K562 (cell line): ENCODE measurements around the gene LRP1. TPM values are rescaled to one million over a fixed set of nuclear protein-coding genes. Genes with fewer than 3 reads are reported as not detected.

Experiments
- ARNT ChIP-seq, 2 experiments: fragments of 450-650 bp; IDR thresholded peaks; 2 replicates each; pipeline ENCODE4 v1.6.1; 2016; ENCODE audit warnings: mild to moderate bottlenecking in 1 of 2
- BCL6 ChIP-seq: fragments of 250-450 bp; sonication (Bioruptor Pico); IDR thresholded peaks from 2 replicates; pipeline ENCODE4 v1.4.0; 2020
- CSDE1 ChIP-seq, 2 experiments: fragments of 450-650 bp; IDR thresholded peaks; 2 replicates each; pipeline ENCODE4 v1.6.1; 2016; ENCODE audit warnings: mild to moderate bottlenecking in 1 of 2
- HMG20B ChIP-seq: fragments of 250-450 bp; sonication (Bioruptor Pico); IDR thresholded peaks from 2 replicates; pipeline ENCODE4 v1.5.0; 2021; ENCODE audit warnings: mild to moderate bottlenecking
- L3MBTL2 ChIP-seq: fragments of 450-650 bp; IDR thresholded peaks from 2 replicates; pipeline ENCODE4 v1.6.1; 2016; ENCODE audit warnings: mild to moderate bottlenecking, moderate library complexity
- MED1 ChIP-seq: sonication (generic); formaldehyde crosslinking; IDR thresholded peaks from 2 replicates; pipeline ENCODE4 v1.8.1; 2023; ENCODE audit warnings: missing genetic modification reagents, borderline replicate concordance
- NFE2L1 ChIP-seq: fragments of 450-650 bp; IDR thresholded peaks from 2 replicates; pipeline ENCODE4 v1.6.1; 2016; ENCODE audit warnings: missing genetic modification characterization, low read depth, mild to moderate bottlenecking, missing compliant biosample characterization, moderate library complexity, borderline replicate concordance
- NRF1 ChIP-seq, 2 experiments: fragments of 450-650 bp; IDR thresholded peaks in 1 of 2; conservative IDR thresholded peaks in 1 of 2; 2 replicates each; pipeline ENCODE4 v1.6.1; 2014; ENCODE audit warnings: mild to moderate bottlenecking in 2 of 2
- TAF9B ChIP-seq: fragments of 450-650 bp; IDR thresholded peaks from 2 replicates; pipeline ENCODE4 v1.6.1; 2018; ENCODE audit warnings: mild to moderate bottlenecking; ENCODE audit not compliant: partially characterized antibody
- ZNF408 ChIP-seq: fragments of 250-450 bp; sonication (Bioruptor Pico); IDR thresholded peaks from 2 replicates; pipeline ENCODE4 v1.4.0; 2020; ENCODE audit warnings: low read depth, mild to moderate bottlenecking, moderate library complexity
- ZNF79 ChIP-seq: fragments of 250-450 bp; sonication (Bioruptor Pico); IDR thresholded peaks from 2 replicates; pipeline ENCODE4 v1.4.0; 2020; ENCODE audit warnings: low read depth, mild to moderate bottlenecking, moderate library complexity
- ZSCAN32 ChIP-seq: fragments of 450-650 bp; formaldehyde crosslinking; IDR thresholded peaks from 2 replicates; pipeline ENCODE4 v1.4.0; 2020; ENCODE audit warnings: mild to moderate bottlenecking, moderate library complexity
- polyA plus RNA-seq, 8 experiments: library from polyadenylated mRNA; depleted of rRNA in 4 of 8; stranded (reverse) in 5 of 8; unstranded in 3 of 8; fragments of >200 nt; fragmentation: Nextera tagmentation in 2 of 8; fragmentation: Illumina TruSeq in 1 of 8; extraction: Ambion mirVana in 2 of 8; extraction: Trizol in 1 of 8; gene quantifications; 2 replicates each; pipeline versions ENCODE4 v1.2.1 to v1.2.3, GENCODE V29; 2011 to 2014; ENCODE audit warnings: inconsistent platforms in 1 of 8, missing spikeins in 1 of 8
- total RNA-seq, 7 experiments: library from RNA; depleted of rRNA in 6 of 7; stranded (reverse); fragments of >200 nt in 6 of 7; fragmentation: Illumina TruSeq in 2 of 7; extraction: Trizol in 2 of 7; gene quantifications; 2 replicates each; pipeline versions ENCODE4 v1.2.1 to v1.2.3, GENCODE V29; 2011 to 2021; ENCODE audit warnings: low replicate concordance in 1 of 7
- TF ChIP-seq, protein P1 (sequence below): fragments of 250-450 bp; sonication (Bioruptor Pico); IDR thresholded peaks from 2 replicates; pipeline ENCODE4 v1.5.0; 2021; ENCODE audit warnings: mild to moderate bottlenecking, borderline replicate concordance
- TF ChIP-seq, protein P2 (sequence below): sonication (generic); formaldehyde crosslinking; IDR thresholded peaks from 2 replicates; pipeline ENCODE4 v1.8.1; 2023; ENCODE audit warnings: mild to moderate bottlenecking, missing genetic modification reagents
- TF ChIP-seq, protein P3 (sequence below): fragments of 250-450 bp; sonication (Bioruptor Pico); IDR thresholded peaks from 2 replicates; pipeline ENCODE4 v1.8.0; 2022; ENCODE audit warnings: inconsistent platforms, mild to moderate bottlenecking, moderate library complexity, borderline replicate concordance
- TF ChIP-seq, protein P4 (sequence below), 2 experiments: IDR thresholded peaks in 1 of 2; conservative IDR thresholded peaks in 1 of 2; 2 replicates each; pipeline ENCODE4 v1.6.1; 2016; ENCODE audit warnings: low read depth in 2 of 2, mild to moderate bottlenecking in 1 of 2, missing compliant biosample characterization in 1 of 2, missing genetic modification characterization in 1 of 2, moderate library complexity in 1 of 2
- TF ChIP-seq, protein P5 (sequence below): sonication (generic); formaldehyde crosslinking; IDR thresholded peaks from 2 replicates; pipeline ENCODE4 v1.8.0; 2022; ENCODE audit warnings: missing genetic modification reagents, mild to moderate bottlenecking, moderate library complexity, borderline replicate concordance

LRP1 gene
- total and polyA plus RNA-seq, 9 of the 15 experiments (the other 6 are each of a cell fraction or from before 2014, with no cell fraction given): 0.04 to 0.64 (median 0.19) TPM; not detected in 2

DNA sequence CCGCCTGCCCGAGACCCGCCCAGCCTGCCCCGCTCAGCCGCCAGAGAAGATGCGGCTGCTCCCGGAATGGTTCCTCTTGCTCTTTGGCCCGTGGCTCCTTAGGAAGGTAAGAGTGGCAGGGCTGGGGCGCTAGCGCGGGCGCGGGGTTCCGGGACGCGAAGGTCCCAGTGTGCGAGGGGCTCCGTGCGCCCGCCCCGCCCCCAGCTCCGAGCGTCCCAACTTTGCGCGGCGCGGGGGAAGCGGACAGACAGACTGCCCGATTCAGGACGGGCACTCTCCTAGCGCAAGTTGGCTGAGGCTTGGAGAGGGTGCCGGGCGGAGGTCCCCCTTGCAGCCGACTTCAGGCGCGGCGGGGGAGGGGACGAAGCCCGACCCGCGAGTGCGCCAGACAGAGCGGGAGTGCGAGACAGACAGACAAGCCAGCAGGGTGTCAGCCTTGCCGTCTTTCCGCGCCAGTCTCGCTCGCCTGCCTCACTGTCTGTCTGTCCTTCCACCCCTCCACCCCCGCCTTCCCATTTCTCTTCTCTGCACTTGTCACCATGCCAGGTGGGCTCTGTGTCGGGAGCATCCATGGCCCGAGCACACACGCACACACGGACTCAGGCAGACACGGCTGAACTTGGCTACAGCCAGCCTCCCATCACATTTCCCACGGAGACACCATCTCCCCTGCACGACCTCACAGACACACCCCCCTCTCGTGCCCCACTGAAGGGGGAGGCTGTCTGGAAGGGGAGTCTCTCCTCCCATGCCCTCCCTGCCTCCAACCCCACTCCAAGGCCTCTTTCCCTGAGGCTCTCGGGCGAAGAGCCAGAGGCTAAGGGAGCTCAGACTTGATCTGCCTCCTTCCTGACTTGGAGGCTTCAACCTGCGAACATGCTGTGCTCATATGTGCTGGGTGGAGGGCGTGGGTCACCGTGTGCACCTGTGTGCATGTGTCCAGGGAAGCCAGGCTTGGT is 88.9 kb downstream of the LRP1 start (continued):
- TF ChIP-seq, protein P1, sequence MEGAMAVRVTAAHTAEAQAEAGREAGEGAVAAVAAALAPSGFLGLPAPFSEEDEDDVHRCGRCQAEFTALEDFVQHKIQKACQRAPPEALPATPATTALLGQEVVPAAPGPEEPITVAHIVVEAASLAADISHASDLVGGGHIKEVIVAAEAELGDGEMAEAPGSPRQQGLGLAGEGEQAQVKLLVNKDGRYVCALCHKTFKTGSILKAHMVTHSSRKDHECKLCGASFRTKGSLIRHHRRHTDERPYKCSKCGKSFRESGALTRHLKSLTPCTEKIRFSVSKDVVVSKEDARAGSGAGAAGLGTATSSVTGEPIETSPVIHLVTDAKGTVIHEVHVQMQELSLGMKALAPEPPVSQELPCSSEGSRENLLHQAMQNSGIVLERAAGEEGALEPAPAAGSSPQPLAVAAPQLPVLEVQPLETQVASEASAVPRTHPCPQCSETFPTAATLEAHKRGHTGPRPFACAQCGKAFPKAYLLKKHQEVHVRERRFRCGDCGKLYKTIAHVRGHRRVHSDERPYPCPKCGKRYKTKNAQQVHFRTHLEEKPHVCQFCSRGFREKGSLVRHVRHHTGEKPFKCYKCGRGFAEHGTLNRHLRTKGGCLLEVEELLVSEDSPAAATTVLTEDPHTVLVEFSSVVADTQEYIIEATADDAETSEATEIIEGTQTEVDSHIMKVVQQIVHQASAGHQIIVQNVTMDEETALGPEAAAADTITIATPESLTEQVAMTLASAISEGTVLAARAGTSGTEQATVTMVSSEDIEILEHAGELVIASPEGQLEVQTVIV: no peak
- TF ChIP-seq BCL6: no peak
- no peak for TF ChIP-seq NFE2L1
- TF ChIP-seq, protein P2, sequence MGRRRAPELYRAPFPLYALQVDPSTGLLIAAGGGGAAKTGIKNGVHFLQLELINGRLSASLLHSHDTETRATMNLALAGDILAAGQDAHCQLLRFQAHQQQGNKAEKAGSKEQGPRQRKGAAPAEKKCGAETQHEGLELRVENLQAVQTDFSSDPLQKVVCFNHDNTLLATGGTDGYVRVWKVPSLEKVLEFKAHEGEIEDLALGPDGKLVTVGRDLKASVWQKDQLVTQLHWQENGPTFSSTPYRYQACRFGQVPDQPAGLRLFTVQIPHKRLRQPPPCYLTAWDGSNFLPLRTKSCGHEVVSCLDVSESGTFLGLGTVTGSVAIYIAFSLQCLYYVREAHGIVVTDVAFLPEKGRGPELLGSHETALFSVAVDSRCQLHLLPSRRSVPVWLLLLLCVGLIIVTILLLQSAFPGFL (CRISPR knock-in tag): no peak
- peak in 1 of 2 experiments; percentile 37; a peak in 1 of 4 replicates for TF ChIP-seq NRF1 (conservative IDR thresholded peaks at IDR 0.05 in 1 of 2, IDR thresholded peaks at IDR 0.05 in 1 of 2)
- no peak for TF ChIP-seq ARNT (IDR thresholded peaks at IDR 0.05)
- no peak for TF ChIP-seq ZNF408
- no peak for TF ChIP-seq L3MBTL2
- TF ChIP-seq TAF9B: no peak
- TF ChIP-seq, protein P3, sequence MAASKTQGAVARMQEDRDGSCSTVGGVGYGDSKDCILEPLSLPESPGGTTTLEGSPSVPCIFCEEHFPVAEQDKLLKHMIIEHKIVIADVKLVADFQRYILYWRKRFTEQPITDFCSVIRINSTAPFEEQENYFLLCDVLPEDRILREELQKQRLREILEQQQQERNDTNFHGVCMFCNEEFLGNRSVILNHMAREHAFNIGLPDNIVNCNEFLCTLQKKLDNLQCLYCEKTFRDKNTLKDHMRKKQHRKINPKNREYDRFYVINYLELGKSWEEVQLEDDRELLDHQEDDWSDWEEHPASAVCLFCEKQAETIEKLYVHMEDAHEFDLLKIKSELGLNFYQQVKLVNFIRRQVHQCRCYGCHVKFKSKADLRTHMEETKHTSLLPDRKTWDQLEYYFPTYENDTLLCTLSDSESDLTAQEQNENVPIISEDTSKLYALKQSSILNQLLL (CRISPR knock-in tag): no peak
- TF ChIP-seq HMG20B (CRISPR knock-in tag): no peak
- TF ChIP-seq ZSCAN32 (CRISPR knock-in tag): no peak
- no peak for TF ChIP-seq MED1 (CRISPR knock-in tag)
- no peak for TF ChIP-seq CSDE1 (IDR thresholded peaks at IDR 0.05)
- TF ChIP-seq, protein P4, sequence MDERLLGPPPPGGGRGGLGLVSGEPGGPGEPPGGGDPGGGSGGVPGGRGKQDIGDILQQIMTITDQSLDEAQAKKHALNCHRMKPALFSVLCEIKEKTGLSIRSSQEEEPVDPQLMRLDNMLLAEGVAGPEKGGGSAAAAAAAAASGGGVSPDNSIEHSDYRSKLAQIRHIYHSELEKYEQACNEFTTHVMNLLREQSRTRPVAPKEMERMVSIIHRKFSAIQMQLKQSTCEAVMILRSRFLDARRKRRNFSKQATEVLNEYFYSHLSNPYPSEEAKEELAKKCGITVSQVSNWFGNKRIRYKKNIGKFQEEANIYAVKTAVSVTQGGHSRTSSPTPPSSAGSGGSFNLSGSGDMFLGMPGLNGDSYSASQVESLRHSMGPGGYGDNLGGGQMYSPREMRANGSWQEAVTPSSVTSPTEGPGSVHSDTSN (CRISPR knock-in tag; IDR thresholded peaks at IDR 0.05; ENCODE audit: low read depth): no peak
- TF ChIP-seq, protein P4 (tag; conservative IDR thresholded peaks at IDR 0.05; ENCODE audit: low read depth): no peak
- TF ChIP-seq, protein P5, sequence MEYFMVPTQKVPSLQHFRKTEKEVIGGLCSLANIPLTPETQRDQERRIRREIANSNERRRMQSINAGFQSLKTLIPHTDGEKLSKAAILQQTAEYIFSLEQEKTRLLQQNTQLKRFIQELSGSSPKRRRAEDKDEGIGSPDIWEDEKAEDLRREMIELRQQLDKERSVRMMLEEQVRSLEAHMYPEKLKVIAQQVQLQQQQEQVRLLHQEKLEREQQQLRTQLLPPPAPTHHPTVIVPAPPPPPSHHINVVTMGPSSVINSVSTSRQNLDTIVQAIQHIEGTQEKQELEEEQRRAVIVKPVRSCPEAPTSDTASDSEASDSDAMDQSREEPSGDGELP: peak; percentile 36; the same call in 1 of the 2 replicates
- TF ChIP-seq ZNF79 (CRISPR knock-in tag): no peak
